SHP77 treated with DMSO at 0.1 percent for 48 hours (cell line): ENCODE data around the gene ERC1.
"Not testable (repeated sequence)": the region's sequence is repeated elsewhere in the genome, so short reads cannot be mapped to it uniquely, and the experiment has no call there.

Source experiments
- DNase-seq: peaks from one replicate; lab custom pipeline; 2025; lab: John Stamatoyannopoulos, UW

Gene ERC1

DNA sequence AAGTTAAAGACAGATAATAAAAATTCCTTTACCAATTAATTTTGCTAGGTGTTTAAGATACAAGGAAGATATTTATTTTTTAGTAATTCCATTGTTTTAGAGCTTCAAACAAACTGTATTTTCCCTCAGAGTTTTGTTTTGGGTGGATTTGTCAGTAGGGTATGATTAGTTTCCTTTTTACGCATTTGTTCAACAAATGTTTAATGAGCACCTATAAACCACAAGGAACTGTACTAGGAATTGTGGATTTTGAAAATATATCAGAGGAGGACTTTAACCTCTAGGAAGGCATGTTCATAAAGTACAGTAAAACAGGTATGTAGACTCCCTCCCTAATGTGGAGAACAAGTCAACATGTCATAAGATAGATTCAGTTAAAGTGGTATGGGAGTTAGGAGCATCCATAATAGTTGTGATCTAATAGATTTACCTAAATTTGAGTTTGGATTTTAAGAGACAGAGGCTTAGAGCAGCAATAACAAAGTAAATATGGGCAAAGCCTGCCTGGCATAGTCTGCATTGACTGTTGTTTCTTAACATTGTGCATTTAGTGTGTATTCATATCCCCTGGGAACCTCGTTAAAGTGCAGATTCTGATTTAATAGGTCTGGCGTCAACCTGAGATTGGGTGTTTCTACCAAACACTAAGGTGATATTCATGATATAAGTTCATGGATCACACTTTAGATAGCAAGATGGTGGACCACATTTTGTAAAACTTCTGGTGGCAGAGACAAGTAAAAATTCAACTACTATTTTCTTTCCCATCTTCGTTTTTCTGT, 232.0 kb downstream of the ERC1 start:
- no peak for DNase-seq

DNA sequence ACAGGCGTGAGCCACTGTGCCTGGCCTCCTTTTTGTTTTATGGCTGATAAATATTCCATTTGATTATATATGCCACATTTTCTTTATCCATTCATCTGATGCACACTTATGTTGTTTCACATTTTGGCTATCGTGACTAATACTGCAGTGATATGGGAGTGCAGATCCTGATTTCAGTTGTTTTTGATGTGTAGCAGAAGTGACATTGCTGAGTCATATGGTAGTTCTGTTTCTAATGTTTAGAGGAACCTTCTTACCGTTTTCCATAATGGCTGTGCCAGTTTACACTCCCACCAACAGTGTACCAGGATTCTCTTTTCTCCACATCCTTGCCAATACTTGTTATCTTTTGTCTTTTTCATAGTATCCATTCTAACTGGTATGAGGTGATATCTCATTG, 235.9 kb downstream of the ERC1 start:
- DNase-seq: no peak

GRCh38 chr12:1234073-1234472, 243.1 kb downstream of the ERC1 start:
- no peak for DNase-seq

DNA sequence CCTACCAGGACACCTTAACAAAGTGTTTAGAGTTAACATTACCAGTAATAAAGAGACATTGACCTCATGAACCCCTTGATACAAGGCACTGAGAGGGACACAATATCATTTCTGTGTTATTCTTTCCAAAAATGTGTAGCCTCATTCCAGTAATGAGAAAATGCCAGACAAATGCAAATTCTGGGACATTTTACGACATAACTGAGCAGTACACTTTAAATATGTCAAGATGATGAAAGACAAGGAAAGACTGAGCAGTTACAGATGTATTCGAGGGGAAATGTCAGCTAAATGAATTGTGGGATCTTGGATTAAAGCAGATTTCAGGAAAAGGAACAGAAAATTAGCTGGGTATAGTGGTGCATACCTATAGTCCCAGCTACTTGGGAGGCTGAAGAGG, 255.6 kb downstream of the ERC1 start:
- DNase-seq: no peak

GRCh38 chr12:1250641-1251040, 259.6 kb downstream of the ERC1 start:
- no peak for DNase-seq

DNA sequence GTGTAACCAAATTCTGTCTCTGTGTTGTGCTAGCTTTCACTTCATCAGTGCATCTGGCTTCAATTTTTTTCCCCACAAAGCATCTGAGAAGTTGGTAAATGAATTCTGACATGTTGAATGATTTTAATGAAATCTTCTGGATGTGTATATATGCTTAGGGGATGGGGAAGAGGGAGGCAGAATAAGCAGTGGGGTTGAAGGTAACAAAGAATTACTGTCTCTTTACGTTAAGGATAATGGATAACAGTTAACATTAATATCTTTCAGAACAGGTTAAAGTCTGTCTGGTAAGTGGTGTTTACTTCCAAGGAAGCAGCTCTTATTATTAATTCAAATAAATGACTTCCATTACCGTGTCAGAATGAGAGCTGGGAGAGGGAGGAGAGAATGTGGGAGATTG, 261.7 kb downstream of the ERC1 start:
- no peak for DNase-seq

- DNase-seq: not testable (repeated sequence)
Observed at GRCh38 chr12:1255125-1255524, 264.1 kb downstream of the ERC1 start.

GRCh38 chr12:1255854-1256253, 264.8 kb downstream of the ERC1 start:
- not testable (repeated sequence) for DNase-seq

DNA sequence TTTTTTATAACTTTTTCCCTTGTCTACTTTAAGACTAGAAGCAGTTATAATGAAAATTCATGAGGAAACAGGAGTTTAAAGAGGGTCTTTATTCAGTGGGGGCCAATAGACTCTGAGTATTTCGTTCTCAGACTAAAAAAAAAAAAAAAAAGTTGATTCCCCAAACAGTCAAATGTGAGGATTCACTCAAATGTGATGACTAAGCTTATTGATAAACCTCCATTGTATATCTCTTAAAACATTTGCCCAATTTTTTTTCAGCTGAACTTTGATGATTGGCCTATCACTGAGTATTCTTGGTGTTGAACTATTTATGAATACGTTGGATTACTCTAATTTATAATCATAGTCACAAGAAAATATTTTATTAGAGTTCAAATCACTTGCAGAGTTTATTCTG, 265.3 kb downstream of the ERC1 start:
- DNase-seq: no peak

DNA sequence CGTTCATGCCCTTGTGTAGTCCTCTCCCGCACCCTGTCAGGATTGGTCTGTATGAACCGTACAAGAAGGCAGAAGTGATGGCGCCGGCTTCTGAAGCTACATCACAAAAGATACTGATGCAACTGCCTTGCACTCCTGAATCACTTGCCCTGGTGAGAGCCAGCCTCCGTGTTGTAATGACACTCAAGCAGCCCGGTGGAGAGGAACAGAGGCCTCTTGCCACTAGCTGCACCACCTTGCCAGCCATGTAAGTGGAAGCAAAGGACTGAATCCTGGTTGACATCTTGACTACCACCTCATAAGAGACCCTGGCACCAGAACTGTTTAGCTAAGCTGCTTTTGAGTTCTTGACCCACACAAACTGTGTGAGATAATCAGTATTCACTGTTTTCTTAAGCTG, 266.0 kb downstream of the ERC1 start:
- DNase-seq: no peak

- no peak for DNase-seq
Observed at GRCh38 chr12:1262011-1262410, 271.0 kb downstream of the ERC1 start.

DNA sequence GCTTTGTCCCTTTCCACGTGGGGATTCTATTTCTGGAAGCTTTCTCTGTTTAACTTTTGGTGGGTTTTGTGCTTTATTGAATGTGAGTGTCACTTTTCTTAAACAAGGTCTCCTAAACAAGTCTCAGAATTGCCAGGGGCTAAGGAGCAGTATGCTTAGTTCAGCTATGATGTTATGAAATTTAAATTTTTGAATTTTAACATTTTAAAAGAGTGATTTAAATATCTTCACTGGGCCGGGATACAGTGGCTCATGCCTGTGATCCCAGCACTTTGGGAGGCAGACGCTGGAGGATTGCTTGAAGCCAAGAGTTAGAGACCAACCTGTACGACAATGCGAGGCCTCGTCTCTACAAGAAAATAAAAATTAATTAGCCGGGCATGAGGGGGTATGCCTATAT, 276.2 kb downstream of the ERC1 start:
- DNase-seq: no peak

- no peak for DNase-seq
Observed at GRCh38 chr12:1272142-1272541, 281.1 kb downstream of the ERC1 start.

DNA sequence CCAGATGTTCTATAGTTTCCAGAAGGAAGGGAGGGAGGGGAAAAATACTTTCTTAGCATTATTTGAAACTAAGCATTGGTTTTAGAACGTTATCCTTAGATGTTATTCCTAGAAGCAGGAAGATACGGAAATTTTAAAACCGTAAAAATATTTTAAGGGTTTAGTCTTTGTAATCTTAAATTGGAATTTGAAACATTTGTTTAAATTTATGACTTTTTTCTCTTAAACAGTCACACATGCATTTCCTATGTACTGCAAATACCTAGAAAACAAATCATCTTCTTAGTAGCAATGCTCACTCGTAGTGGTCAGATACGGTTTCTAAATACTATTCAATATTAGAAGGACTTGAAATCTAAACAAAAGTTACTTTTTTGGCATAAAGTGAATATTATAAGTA, 282.0 kb downstream of the ERC1 start:
- DNase-seq: no peak

DNA sequence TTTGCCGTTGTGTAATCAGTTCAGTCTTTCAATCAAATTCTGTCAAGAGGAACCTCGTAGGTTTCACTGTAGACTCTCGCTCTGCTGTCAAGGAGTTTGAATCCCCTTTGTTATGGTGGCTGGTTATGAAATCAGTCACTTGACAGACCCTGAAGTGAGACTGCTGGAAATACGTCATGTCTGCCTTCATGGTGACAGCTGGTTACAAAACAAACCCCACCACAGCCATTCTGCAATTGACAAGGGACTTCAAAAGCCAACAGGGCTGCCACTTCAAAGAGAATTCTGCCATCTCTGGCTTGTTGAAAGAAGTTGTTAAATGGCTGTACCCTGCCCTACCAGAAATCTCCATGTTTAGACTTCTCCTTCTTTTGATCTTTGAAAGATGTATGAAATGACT, 286.9 kb downstream of the ERC1 start:
- DNase-seq: no peak

GRCh38 chr12:1279050-1279449, 288.0 kb downstream of the ERC1 start:
- DNase-seq: no peak

GRCh38 chr12:1280059-1280458, 289.0 kb downstream of the ERC1 start:
- DNase-seq: no peak

GRCh38 chr12:1281683-1282366, 290.8 kb downstream of the ERC1 start:
- no peak for DNase-seq

DNA sequence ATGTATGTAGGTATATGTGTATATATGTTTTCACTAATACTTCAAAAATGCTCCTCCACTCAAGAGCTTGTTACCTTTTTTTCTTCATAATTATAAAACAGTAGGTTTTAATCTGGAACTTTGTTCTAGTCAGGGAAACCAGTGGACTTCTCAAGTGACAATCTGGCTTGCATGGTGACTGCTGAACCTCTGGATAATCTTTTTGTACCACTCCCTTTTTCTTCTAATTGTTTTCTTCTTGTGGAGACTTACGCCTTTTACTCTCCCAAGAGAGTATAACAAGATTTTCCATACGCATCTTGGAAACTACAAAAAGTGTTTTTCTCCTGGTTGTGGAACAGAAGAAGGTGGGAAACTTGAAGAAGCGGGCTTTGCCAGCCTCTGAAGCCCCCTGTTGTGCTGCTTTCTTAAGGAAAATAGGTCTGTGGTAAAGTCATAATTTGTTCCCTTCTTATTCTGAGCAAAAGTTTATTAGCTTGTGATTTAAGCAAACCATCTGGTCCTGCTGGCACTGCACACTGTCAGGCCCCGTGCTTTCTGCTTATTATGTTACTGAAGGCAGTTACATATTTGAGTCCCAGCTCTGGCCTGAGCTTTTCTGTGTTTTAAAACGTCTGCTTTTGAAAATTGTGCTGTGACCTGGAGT, 291.8 kb downstream of the ERC1 start:
- DNase-seq: no peak

GRCh38 chr12:1283316-1283715, 292.3 kb downstream of the ERC1 start:
- no peak for DNase-seq

DNA sequence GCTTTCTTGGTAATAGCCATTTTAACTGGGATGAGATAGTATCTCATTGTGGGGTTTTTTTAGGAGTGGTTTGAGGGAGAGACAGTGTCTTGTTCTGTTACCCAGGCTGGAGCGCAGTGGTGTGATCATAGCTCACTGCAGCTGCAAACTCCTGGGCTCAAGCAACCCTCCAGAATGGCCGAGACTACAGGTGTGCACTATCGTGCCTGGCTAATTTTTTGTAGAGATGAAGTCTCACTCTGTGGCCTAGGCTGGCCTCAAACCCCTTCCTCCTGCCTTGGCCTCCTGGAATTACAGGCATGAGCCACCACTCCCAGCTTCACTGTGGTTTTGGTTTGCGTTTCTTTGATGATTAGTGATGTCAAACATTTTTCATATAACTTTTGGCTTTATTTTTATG, 293.6 kb downstream of the ERC1 start:
- no peak for DNase-seq

GRCh38 chr12:1287446-1287975, 296.5 kb downstream of the ERC1 start:
- DNase-seq: no peak

DNA sequence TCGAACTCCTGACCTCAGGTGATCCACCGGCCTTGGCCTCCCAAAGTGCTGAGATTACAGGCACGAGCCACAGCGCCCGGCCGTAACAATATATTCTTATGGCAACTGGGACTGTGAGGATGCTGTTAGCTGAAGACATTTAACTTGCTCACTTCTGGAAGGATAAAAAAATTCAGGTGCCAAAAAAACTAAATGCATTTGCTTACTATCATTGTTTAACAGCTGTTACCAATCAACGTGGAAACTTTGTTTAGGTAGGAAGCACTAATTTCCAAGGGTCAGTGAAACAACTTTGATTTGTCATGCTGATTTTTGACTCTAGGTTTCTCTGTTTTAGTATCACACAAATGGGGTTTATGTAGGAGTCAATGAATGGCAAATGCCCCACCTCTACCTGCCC, 297.3 kb downstream of the ERC1 start:
- DNase-seq: no peak
